Measurements from ENCODE around the gene TBC1D22A. TPM values are rescaled to one million over a fixed set of nuclear protein-coding genes. Genes with fewer than 3 reads are reported as not detected.

Gene TBC1D22A
- total RNA-seq, 6 experiments from 2014 or later: 20.4 to 24.1 (median 22.2) TPM

- DNase-seq: no peak
- H3K36me3 Mint-ChIP-seq (ENCODE audit: low read depth): no peaks in the 10 kb centered on the region
- no peak overlapping the region for H3K27ac Mint-ChIP-seq
- H3K4me1 Mint-ChIP-seq (ENCODE audit: low read depth): peaks cover 15% of the 10 kb centered on the region
- H3K27me3 Mint-ChIP-seq (ENCODE audit: insufficient read depth): peaks cover 3% of the 10 kb centered on the region; the same call in 1 of the 2 replicates
- no peak overlapping the region for H3K4me3 Mint-ChIP-seq
- no peaks in the 10 kb centered on the region for H3K9me3 Mint-ChIP-seq
- no peak for TF ChIP-seq CTCF (IDR thresholded peaks at IDR 0.05)
Observed at GRCh38 chr22:47055073-47055355, 292.6 kb downstream of the TBC1D22A start.

- Mint-ChIP-seq H3K27ac (no peak overlapping the region), H3K9me3 (no peaks in the 10 kb centered on the region), H3K4me3 (no peak overlapping the region), H3K27me3 (ENCODE audit: insufficient read depth) (peaks cover 3% of the 10 kb centered on the region; the same call in 1 of the 2 replicates), H3K36me3 (ENCODE audit: low read depth) (no peaks in the 10 kb centered on the region), H3K4me1 (ENCODE audit: low read depth) (peaks cover 15% of the 10 kb centered on the region)
- no peak for DNase-seq
- TF ChIP-seq CTCF (IDR thresholded peaks at IDR 0.05): no peak
Observed at GRCh38 chr22:47055461-47055860, 293.0 kb downstream of the TBC1D22A start.

- Mint-ChIP-seq H3K27ac (no peak overlapping the region), H3K9me3 (no peaks in the 10 kb centered on the region), H3K4me1 (ENCODE audit: low read depth) (peaks cover 15% of the 10 kb centered on the region), H3K36me3 (ENCODE audit: low read depth) (no peaks in the 10 kb centered on the region), H3K4me3 (no peak overlapping the region), H3K27me3 (ENCODE audit: insufficient read depth) (peaks cover 5% of the 10 kb centered on the region; the same call in 1 of the 2 replicates)
- DNase-seq: no peak
- no peak for TF ChIP-seq CTCF (IDR thresholded peaks at IDR 0.05)
Observed at GRCh38 chr22:47055921-47056320, 293.5 kb downstream of the TBC1D22A start.

- H3K36me3 Mint-ChIP-seq (ENCODE audit: low read depth): peaks cover 3% of the 10 kb centered on the region; the same call in 1 of the 2 replicates
- no peaks in the 10 kb centered on the region for H3K9me3 Mint-ChIP-seq
- H3K27ac Mint-ChIP-seq: no peak overlapping the region
- peaks cover 15% of the 10 kb centered on the region for H3K4me1 Mint-ChIP-seq (ENCODE audit: low read depth)
- TF ChIP-seq CTCF (IDR thresholded peaks at IDR 0.05): no peak
- H3K27me3 Mint-ChIP-seq (ENCODE audit: insufficient read depth): peaks cover 5% of the 10 kb centered on the region; the same call in 1 of the 2 replicates
- no peak for DNase-seq
- no peak overlapping the region for H3K4me3 Mint-ChIP-seq
Observed at GRCh38 chr22:47056361-47056760, 293.9 kb downstream of the TBC1D22A start.

- Mint-ChIP-seq H3K27ac (no peak overlapping the region), H3K4me1 (ENCODE audit: low read depth) (peaks cover 15% of the 10 kb centered on the region), H3K36me3 (ENCODE audit: low read depth) (peaks cover 6% of the 10 kb centered on the region; the same call in 1 of the 2 replicates), H3K9me3 (no peaks in the 10 kb centered on the region), H3K27me3 (ENCODE audit: insufficient read depth) (peaks cover 4% of the 10 kb centered on the region; the same call in 1 of the 2 replicates), H3K4me3 (no peak overlapping the region)
- DNase-seq: no peak
- TF ChIP-seq CTCF (IDR thresholded peaks at IDR 0.05): no peak
Observed at GRCh38 chr22:47056776-47057470, 294.5 kb downstream of the TBC1D22A start.

All from HFFc6 (cell line).